Keratinocyte (primary cell): ENCODE results near the gene EPHB2. TPM values are rescaled to one million over a fixed set of nuclear protein-coding genes. Genes with fewer than 3 reads are reported as not detected.

ENCODE experiments used
- DNase-seq: peaks from one replicate; pipeline ENCODE4 v3.0.0-alpha.2; 2011; ENCODE audit warnings: low read depth, missing footprints, low spot score
- FAIRE-seq: peaks from 2 replicates; lab custom pipeline; 2011; peaks lifted over from hg19 to GRCh38; lab: Jason Lieb, UNC
- H2AFZ ChIP-seq: 2 replicates; pipeline ENCODE4 v1.6.0; 2012; ENCODE audit warnings: low read length, control low read depth, inconsistent platforms; ENCODE audit not compliant: control insufficient read depth
- H3K27ac ChIP-seq: 2 replicates; pipeline ENCODE4 v1.5.1; 2011; ENCODE audit warnings: low read length; ENCODE audit not compliant: control insufficient read depth, insufficient read depth
- H3K27me3 ChIP-seq: 3 replicates; pipeline ENCODE4 v1.6.0; 2011; ENCODE audit warnings: low read length; ENCODE audit not compliant: control insufficient read depth, insufficient read depth; ENCODE audit errors: extremely low read depth
- H3K36me3 ChIP-seq, 2 experiments: 2 replicates in 1 of 2; 3 replicates in 1 of 2; pipeline ENCODE4 v1.5.1; 2011; ENCODE audit warnings: low read length in 2 of 2, mild to moderate bottlenecking in 1 of 2; ENCODE audit not compliant: control insufficient read depth in 2 of 2, insufficient read depth in 2 of 2; ENCODE audit errors: extremely low read depth in 1 of 2
- H3K4me1 ChIP-seq: 3 replicates; pipeline ENCODE4 v1.5.1; 2011; ENCODE audit warnings: low read length; ENCODE audit not compliant: control insufficient read depth, insufficient read depth; ENCODE audit errors: extremely low read depth
- H3K4me2 ChIP-seq: 3 replicates; pipeline ENCODE4 v1.6.0; 2011; ENCODE audit warnings: low read depth, low read length; ENCODE audit not compliant: control insufficient read depth, insufficient read depth; ENCODE audit errors: extremely low read depth
- H3K4me3 ChIP-seq, 3 experiments: fragments of 200-600 bp in 1 of 3; sonication (generic) in 1 of 3; 2 replicates in 2 of 3; 3 replicates in 1 of 3; pipeline ENCODE4 v1.5.1; 2011 to 2016; ENCODE audit warnings: low read length in 3 of 3, mild to moderate bottlenecking in 3 of 3, control low read depth in 2 of 3, inconsistent platforms in 1 of 3, low read depth in 1 of 3, mixed read lengths in 1 of 3, mixed run types in 1 of 3, moderate library complexity in 1 of 3; ENCODE audit not compliant: control insufficient read depth in 2 of 3, insufficient read depth in 2 of 3; ENCODE audit errors: extremely low read depth in 1 of 3
- H3K79me2 ChIP-seq: 2 replicates; pipeline ENCODE4 v1.6.0; 2012; ENCODE audit warnings: low read length; ENCODE audit not compliant: control insufficient read depth, insufficient read depth
- H3K9ac ChIP-seq: 3 replicates; pipeline ENCODE4 v1.6.0; 2011; ENCODE audit warnings: low read length; ENCODE audit not compliant: control insufficient read depth, insufficient read depth; ENCODE audit errors: extremely low read depth
- H3K9me1 ChIP-seq: 3 replicates; pipeline ENCODE4 v1.6.0; 2011; ENCODE audit warnings: low read length; ENCODE audit not compliant: control insufficient read depth, insufficient read depth; ENCODE audit errors: extremely low read depth
- H3K9me3 ChIP-seq: 2 replicates; pipeline ENCODE4 v1.5.1; 2012; ENCODE audit warnings: low read depth, low read length; ENCODE audit not compliant: control insufficient read depth
- H4K20me1 ChIP-seq: 3 replicates; pipeline ENCODE4 v1.6.0; 2011; ENCODE audit warnings: low read length; ENCODE audit not compliant: control insufficient read depth, insufficient read depth; ENCODE audit errors: extremely low read depth
- EZH2 ChIP-seq: IDR thresholded peaks from one replicate; pipeline ENCODE4 v1.6.1; 2012; ENCODE audit warnings: inconsistent platforms, mild to moderate bottlenecking, low read length, moderate library complexity
- dilution Hi-C: fragments of 300-500 bp; cut with MboI; formaldehyde crosslinking; loops from one replicate; pipeline ENCODE4 v1.7.0; 2020; ENCODE audit warnings: low sequenced_read_pairs; ENCODE audit not compliant: extremely low pct_ligation_motif_present
- polyA plus RNA-seq, 5 experiments: library from polyadenylated mRNA; depleted of rRNA in 3 of 5; stranded (reverse) in 3 of 5; stranded (forward) in 1 of 5; unstranded in 1 of 5; fragments of >200 nt; gene quantifications; 1 replicate in 1 of 5; 2 replicates in 3 of 5; 3 replicates in 1 of 5; pipeline versions ENCODE4 v1.2.1 to v1.2.3, GENCODE V29; 2011 to 2012; ENCODE audit warnings: missing spikeins in 2 of 5, low read depth in 1 of 5, low replicate concordance in 1 of 5
- TF ChIP-seq, protein P1 (sequence below), 3 experiments: IDR thresholded peaks in 1 of 3; conservative IDR thresholded peaks in 1 of 3; optimal IDR thresholded peaks in 1 of 3; 2 replicates in 2 of 3; 3 replicates in 1 of 3; pipeline versions ENCODE3 to v1.5.1; 2011; ENCODE audit warnings: low read length in 3 of 3, mild to moderate bottlenecking in 3 of 3, moderate library complexity in 2 of 3, control low read depth in 1 of 3, inconsistent platforms in 1 of 3; ENCODE audit not compliant: insufficient read depth in 2 of 3; ENCODE audit errors: extremely low read depth in 1 of 3

Gene EPHB2
- polyA plus RNA-seq, 1 donor (not counting 4 experiments of a cell fraction or from before 2014, with no cell fraction given): 0.10 TPM

DNA sequence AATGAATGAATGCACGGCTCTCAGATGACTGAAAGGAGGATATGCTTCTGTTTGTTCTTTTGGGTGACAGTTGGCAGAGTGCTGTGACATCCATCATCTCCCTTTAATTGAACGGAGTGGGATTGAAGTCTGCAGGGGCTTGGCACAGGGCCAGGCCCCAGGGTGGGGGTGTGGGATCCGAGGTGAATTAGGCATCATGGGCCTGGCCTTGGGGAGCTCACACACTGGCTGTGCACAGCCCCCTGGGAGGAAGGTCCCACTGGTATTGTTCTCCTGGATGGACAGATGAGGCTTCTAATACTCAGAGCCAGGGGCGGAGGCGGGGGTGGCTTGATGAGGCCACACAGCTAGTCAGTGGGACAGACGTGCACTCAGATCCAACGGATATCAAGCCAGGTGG is 19.3 kb downstream of the EPHB2 start:
- H3K27ac ChIP-seq: no peak overlapping the region
- H3K4me2 ChIP-seq: no peak overlapping the region
- no peaks in the 10 kb centered on the region for H3K4me1 ChIP-seq
- no peaks in the 10 kb centered on the region for H4K20me1 ChIP-seq
- no peaks in the 10 kb centered on the region for H3K79me2 ChIP-seq
- TF ChIP-seq, protein P1, sequence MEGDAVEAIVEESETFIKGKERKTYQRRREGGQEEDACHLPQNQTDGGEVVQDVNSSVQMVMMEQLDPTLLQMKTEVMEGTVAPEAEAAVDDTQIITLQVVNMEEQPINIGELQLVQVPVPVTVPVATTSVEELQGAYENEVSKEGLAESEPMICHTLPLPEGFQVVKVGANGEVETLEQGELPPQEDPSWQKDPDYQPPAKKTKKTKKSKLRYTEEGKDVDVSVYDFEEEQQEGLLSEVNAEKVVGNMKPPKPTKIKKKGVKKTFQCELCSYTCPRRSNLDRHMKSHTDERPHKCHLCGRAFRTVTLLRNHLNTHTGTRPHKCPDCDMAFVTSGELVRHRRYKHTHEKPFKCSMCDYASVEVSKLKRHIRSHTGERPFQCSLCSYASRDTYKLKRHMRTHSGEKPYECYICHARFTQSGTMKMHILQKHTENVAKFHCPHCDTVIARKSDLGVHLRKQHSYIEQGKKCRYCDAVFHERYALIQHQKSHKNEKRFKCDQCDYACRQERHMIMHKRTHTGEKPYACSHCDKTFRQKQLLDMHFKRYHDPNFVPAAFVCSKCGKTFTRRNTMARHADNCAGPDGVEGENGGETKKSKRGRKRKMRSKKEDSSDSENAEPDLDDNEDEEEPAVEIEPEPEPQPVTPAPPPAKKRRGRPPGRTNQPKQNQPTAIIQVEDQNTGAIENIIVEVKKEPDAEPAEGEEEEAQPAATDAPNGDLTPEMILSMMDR (optimal IDR thresholded peaks at IDR 0.05 in 1 of 3, IDR thresholded peaks at IDR 0.05 in 1 of 3, conservative IDR thresholded peaks at IDR 0.05 in 1 of 3; ENCODE audit: extremely low read depth in 1 of 3, insufficient read depth in 2 of 3, low read length in 3 of 3): no peak
- TF ChIP-seq EZH2: no peak
- H3K9me3 ChIP-seq: no peaks in the 10 kb centered on the region
- H3K36me3 ChIP-seq: no peaks in the 10 kb centered on the region
- no peak overlapping the region for H2AFZ ChIP-seq
- dilution Hi-C loops: no loop called here
- no peak overlapping the region for H3K9ac ChIP-seq
- FAIRE-seq (no peak), DNase-seq (no peak)
- no peaks in the 10 kb centered on the region for H3K27me3 ChIP-seq
- H3K4me3 ChIP-seq: no peak overlapping the region
- no peaks in the 10 kb centered on the region for H3K9me1 ChIP-seq

DNA sequence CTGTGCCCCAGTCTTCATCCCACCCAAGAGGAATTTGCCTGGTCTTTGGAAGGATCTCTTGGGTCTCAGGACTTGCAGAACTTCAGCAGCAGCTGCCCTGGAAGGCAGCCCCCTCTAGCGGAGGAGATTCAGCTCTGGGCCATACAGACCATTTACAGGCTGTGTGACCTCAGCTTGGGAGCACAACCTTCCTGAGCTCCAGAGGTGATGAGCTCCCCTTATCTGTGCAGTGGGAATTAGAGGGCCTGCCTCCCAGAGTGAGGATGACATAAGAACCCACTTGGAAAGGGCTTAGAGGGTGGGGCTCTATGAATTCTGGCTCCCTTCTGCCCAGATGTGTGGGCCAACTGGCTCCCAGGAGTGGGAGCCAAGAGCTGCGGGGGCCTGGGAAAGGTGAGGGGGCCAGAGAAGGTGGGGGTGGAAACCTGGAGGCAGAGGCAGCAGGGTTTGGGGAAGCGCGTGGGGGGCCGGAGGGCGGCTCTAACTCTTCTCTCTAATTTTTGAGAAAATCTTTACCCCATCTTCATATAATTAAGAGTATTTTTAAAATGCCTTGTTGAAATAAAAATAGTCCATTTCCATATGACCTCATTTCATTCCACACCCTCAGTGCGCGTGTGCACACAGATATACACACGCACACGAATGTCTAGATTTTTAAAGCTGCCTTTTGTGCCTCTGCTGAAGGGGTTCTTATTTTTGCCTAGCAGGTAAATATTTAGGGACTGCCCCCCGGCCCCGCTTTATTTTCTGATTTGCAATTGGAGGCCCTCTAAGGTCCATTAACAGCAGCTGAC is 21.5 kb downstream of the EPHB2 start:
- Histone ChIP-seq H3K27ac (no peak overlapping the region), H3K4me1 (no peaks in the 10 kb centered on the region), H3K9me3 (no peaks in the 10 kb centered on the region), H3K4me2 (no peak overlapping the region), H3K27me3 (no peaks in the 10 kb centered on the region), H2AFZ (no peak overlapping the region), H3K9ac (no peak overlapping the region), H4K20me1 (no peaks in the 10 kb centered on the region), H3K9me1 (no peaks in the 10 kb centered on the region), H3K4me3 (no peak overlapping the region), H3K79me2 (no peaks in the 10 kb centered on the region), H3K36me3 (no peaks in the 10 kb centered on the region)
- no peak for FAIRE-seq
- DNase-seq: no peak
- dilution Hi-C loops: no loop called here
- no peak for TF ChIP-seq EZH2
- TF ChIP-seq, protein P1 (optimal IDR thresholded peaks at IDR 0.05 in 1 of 3, IDR thresholded peaks at IDR 0.05 in 1 of 3, conservative IDR thresholded peaks at IDR 0.05 in 1 of 3; ENCODE audit: extremely low read depth in 1 of 3, insufficient read depth in 2 of 3, low read length in 3 of 3): peak; percentile 11 to 34 (median 19)
